Chondrocyte (in vitro differentiated cells): Measurements from ENCODE around the gene AMOT. TPM values are rescaled to one million over a fixed set of nuclear protein-coding genes. Genes with fewer than 3 reads are reported as not detected.

Experiments used
- DNase-seq: peaks from one replicate; pipeline ENCODE4 v3.0.0; 2021; ENCODE audit warnings: mixed read lengths, low spot score
- H3K27ac Mint-ChIP-seq: one replicate; pipeline ENCODE4 v1.8.0; 2021; ENCODE audit warnings: mild to moderate bottlenecking, moderate library complexity, mixed read lengths; ENCODE audit not compliant: unreplicated experiment
- H3K27me3 Mint-ChIP-seq: 2 replicates; pipeline ENCODE4 v1.8.0; 2021; ENCODE audit warnings: low read depth, mixed read lengths
- H3K36me3 Mint-ChIP-seq: 2 replicates; pipeline ENCODE4 v1.8.0; 2021; ENCODE audit warnings: low read depth, mixed read lengths
- H3K4me1 Mint-ChIP-seq: 2 replicates; pipeline ENCODE4 v1.8.0; 2021; ENCODE audit warnings: low read depth, mild to moderate bottlenecking, mixed read lengths
- H3K4me3 Mint-ChIP-seq: one replicate; pipeline ENCODE4 v1.8.0; 2021; ENCODE audit warnings: mild to moderate bottlenecking, moderate library complexity, mixed read lengths; ENCODE audit not compliant: unreplicated experiment
- H3K9me3 Mint-ChIP-seq: 2 replicates; pipeline ENCODE4 v1.8.0; 2021; ENCODE audit warnings: low read depth, mixed read lengths
- total RNA-seq: library from RNA; stranded (reverse); gene quantifications from 3 replicates; pipeline ENCODE4 v1.2.1, GENCODE V29; 2021
- TF ChIP-seq, protein P1 (sequence below): fragments of 200-600 bp; sonication (generic); IDR thresholded peaks from 2 replicates; pipeline ENCODE4 v1.5.0; 2021; ENCODE audit warnings: antibody characterized with exemption, mild to moderate bottlenecking, moderate library complexity

The AMOT gene
- total RNA-seq, 1 donor from 2014 or later: 7.9 TPM

DNA sequence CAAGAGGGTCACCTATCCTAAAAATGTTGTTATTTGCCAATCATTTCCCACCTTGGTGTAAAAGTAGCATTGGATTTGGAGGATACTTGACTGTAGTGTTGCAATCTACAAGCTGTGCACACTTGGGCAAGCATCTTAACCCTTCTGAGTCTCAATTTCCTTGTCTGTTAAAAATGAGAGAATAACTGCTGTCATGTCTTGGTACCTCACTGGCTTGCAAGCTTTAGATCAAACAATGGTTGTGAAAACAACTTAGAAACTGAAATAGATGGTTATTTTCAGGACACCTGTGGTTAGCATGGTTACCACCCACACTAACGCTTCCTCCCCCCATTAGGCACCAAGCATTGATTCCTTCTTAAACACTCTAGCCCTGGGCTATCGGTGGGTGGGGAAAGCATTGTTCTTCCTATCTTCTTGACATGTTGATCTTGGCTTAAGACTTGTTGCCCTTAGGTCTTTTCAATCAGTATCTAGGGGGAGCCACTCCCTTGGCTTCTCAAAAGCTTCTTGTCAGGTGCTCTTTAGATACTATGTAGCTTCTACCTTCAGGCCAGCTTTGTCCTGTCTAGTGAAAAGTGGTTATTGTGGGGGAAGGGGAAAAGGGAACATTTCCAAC, 10.6 kb upstream of the AMOT start:
- Mint-ChIP-seq H3K27ac (no peak overlapping the region), H3K4me3 (no peak overlapping the region)

DNA sequence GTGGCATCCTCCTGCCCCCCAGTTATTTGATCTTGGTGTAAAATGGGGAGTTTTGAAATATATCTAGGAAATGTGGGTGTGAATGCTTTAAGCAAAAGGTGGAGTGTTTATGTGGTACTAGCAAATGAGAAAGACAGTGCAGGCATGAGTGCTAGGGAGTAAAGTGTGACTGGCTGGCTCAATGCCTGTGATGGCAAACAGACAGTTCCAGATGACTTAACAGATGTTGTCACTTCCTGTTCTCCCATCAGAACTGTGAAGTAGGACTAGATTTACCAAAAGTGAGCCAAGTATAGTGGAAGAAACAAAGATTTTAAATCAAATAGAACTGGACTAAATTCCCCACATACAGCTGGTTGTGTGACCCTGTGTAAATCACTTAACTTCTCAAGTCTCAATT, 8.4 kb upstream of the AMOT start:
- DNase-seq: no peak
- H3K9me3 Mint-ChIP-seq: no peaks in the 10 kb centered on the region
- H3K36me3 Mint-ChIP-seq: no peaks in the 10 kb centered on the region
- H3K27me3 Mint-ChIP-seq: peaks cover 7% of the 10 kb centered on the region
- no peak overlapping the region for H3K27ac Mint-ChIP-seq
- TF ChIP-seq, protein P1, sequence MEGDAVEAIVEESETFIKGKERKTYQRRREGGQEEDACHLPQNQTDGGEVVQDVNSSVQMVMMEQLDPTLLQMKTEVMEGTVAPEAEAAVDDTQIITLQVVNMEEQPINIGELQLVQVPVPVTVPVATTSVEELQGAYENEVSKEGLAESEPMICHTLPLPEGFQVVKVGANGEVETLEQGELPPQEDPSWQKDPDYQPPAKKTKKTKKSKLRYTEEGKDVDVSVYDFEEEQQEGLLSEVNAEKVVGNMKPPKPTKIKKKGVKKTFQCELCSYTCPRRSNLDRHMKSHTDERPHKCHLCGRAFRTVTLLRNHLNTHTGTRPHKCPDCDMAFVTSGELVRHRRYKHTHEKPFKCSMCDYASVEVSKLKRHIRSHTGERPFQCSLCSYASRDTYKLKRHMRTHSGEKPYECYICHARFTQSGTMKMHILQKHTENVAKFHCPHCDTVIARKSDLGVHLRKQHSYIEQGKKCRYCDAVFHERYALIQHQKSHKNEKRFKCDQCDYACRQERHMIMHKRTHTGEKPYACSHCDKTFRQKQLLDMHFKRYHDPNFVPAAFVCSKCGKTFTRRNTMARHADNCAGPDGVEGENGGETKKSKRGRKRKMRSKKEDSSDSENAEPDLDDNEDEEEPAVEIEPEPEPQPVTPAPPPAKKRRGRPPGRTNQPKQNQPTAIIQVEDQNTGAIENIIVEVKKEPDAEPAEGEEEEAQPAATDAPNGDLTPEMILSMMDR: no peak
- no peak overlapping the region for H3K4me3 Mint-ChIP-seq
- peaks cover 24% of the 10 kb centered on the region for H3K4me1 Mint-ChIP-seq

More for the DNA sequence above, 10.6 kb upstream of the AMOT start:
- H3K36me3 Mint-ChIP-seq: no peaks in the 10 kb centered on the region
- H3K4me1 Mint-ChIP-seq: peaks cover 20% of the 10 kb centered on the region
- H3K9me3 Mint-ChIP-seq: no peaks in the 10 kb centered on the region
- TF ChIP-seq, protein P1: no peak
- H3K27me3 Mint-ChIP-seq: peaks cover 7% of the 10 kb centered on the region
- DNase-seq: no peak

DNA sequence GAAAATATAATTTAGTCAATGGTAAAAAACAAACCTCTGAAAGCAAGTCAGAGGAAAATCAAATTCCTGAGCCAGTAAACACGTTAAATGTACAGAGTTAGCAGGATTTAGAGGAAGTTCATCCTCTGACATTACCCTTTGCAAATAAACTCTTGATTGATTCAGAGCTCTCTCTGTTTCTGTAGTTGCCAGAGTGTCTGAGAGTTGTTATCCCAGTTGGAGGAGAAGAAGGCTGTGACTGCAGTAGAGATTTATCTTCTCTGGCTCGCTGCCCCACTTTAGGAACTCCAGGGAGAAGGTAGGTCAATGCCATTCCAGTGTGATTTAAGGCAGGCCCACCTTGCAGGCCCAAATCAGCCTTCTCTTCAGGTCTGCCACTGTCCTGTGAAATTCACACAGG, 6.2 kb upstream of the AMOT start:
- H3K36me3 Mint-ChIP-seq: no peaks in the 10 kb centered on the region
- peaks cover 13% of the 10 kb centered on the region for H3K4me1 Mint-ChIP-seq
- TF ChIP-seq, protein P1: no peak
- H3K9me3 Mint-ChIP-seq: no peaks in the 10 kb centered on the region
- H3K4me3 Mint-ChIP-seq: no peak overlapping the region
- no peak overlapping the region for H3K27ac Mint-ChIP-seq
- DNase-seq: no peak
- peaks cover 4% of the 10 kb centered on the region for H3K27me3 Mint-ChIP-seq

DNA sequence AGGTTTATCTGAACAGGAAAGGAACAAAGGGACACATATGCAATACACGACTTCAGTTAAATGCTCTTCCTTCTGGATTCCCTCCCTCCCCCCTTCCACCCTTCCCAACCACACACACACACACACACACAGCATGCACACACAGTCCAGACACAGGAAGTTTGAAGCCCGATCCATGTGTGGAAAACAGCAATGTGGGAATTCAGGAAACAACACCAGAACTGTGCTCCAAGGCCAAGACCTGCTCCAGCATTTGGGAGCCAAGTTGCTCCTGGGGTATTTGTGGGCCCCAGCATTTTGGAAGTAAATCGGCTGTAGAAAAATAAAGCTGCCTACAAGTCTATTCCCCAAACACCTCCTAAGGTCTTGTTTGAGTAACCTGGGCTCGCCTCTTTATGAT, 5.6 kb upstream of the AMOT start:
- Mint-ChIP-seq H3K4me3 (no peak overlapping the region), H3K9me3 (no peaks in the 10 kb centered on the region), H3K4me1 (peaks cover 9% of the 10 kb centered on the region)

DNA sequence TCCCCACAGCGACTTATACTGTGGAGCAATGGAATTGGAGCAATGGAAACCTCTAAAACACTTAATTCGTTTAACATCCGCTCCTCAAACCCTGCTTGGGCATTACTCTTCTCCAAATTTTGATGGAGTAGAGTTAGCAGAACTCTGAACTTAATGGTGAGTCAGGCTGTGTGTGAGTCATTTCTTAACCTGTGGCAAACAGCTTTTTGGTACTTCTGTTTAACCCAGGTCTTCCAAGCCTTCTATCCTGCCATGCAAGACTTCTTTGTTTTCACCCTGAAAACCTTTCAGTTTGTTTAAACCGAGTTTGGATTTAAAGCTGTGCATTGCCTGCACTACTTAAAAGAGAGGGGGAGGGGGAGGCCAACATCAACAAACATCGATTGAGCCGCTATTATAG, 3.6 kb upstream of the AMOT start:
- TF ChIP-seq, protein P1: no peak
- Mint-ChIP-seq H3K27me3 (no peaks in the 10 kb centered on the region), H3K4me1 (peaks cover 17% of the 10 kb centered on the region), H3K4me3 (no peak overlapping the region), H3K36me3 (no peaks in the 10 kb centered on the region), H3K9me3 (no peaks in the 10 kb centered on the region), H3K27ac (no peak overlapping the region)
- no peak for DNase-seq

More for the DNA sequence above, 5.6 kb upstream of the AMOT start:
- Mint-ChIP-seq H3K27ac (no peak overlapping the region), H3K27me3 (peaks cover 4% of the 10 kb centered on the region), H3K36me3 (no peaks in the 10 kb centered on the region)
- DNase-seq: no peak
- TF ChIP-seq, protein P1: no peak
